H9 (cell line): ENCODE data around the gene FTO. TPM values are rescaled to one million over a fixed set of nuclear protein-coding genes. Genes with fewer than 3 reads are reported as not detected.

Experiments used
- DNase-seq: peaks from one replicate; pipeline ENCODE4 v3.0.0-alpha.2; 2017
- H2AFZ ChIP-seq: one replicate; pipeline ENCODE4 v1.6.1; 2013; ENCODE audit warnings: mild to moderate bottlenecking, low read length, control low read depth, moderate library complexity
- H2AK5ac ChIP-seq: 2 replicates; pipeline ENCODE4 v1.6.1; 2013; ENCODE audit warnings: low read length, control low read depth, mixed read lengths; ENCODE audit not compliant: insufficient read length
- H2BK120ac ChIP-seq: one replicate; pipeline ENCODE4 v1.6.1; 2013; ENCODE audit warnings: low read depth, mild to moderate bottlenecking, low read length, control low read depth, inconsistent platforms; ENCODE audit not compliant: poor library complexity, severe bottlenecking
- H2BK12ac ChIP-seq: 2 replicates; pipeline ENCODE4 v1.6.1; 2013; ENCODE audit warnings: low read length, control low read depth, mixed read lengths, low read depth; ENCODE audit not compliant: insufficient read length
- H2BK15ac ChIP-seq: 2 replicates; pipeline ENCODE4 v1.6.1; 2013; ENCODE audit warnings: low read depth, low read length, control low read depth
- H2BK20ac ChIP-seq: one replicate; pipeline ENCODE4 v1.6.1; 2013; ENCODE audit warnings: low read depth, mild to moderate bottlenecking, low read length, control low read depth, inconsistent platforms; ENCODE audit not compliant: poor library complexity, severe bottlenecking
- H2BK5ac ChIP-seq: 2 replicates; pipeline ENCODE4 v1.6.1; 2013; ENCODE audit warnings: low read length, control low read depth, mixed read lengths; ENCODE audit not compliant: insufficient read length
- H3K14ac ChIP-seq: 2 replicates; pipeline ENCODE4 v1.6.1; 2013; ENCODE audit warnings: low read length, control low read depth; ENCODE audit not compliant: insufficient read depth
- H3K18ac ChIP-seq: 2 replicates; pipeline ENCODE4 v1.6.1; 2013; ENCODE audit warnings: low read depth, mild to moderate bottlenecking, mixed read lengths, low read length, control low read depth; ENCODE audit not compliant: insufficient read length
- H3K23ac ChIP-seq: 2 replicates; pipeline ENCODE4 v1.6.1; 2013; ENCODE audit warnings: low read length, control low read depth, mixed read lengths, low read depth; ENCODE audit not compliant: insufficient read length
- H3K23me2 ChIP-seq: 2 replicates; pipeline ENCODE4 v1.6.1; 2013; ENCODE audit warnings: low read depth, mild to moderate bottlenecking, mixed read lengths, low read length, control low read depth; ENCODE audit not compliant: insufficient read length, poor library complexity, severe bottlenecking
- H3K27ac ChIP-seq: 2 replicates; pipeline ENCODE4 v1.5.1; 2013; ENCODE audit warnings: low read length, control low read depth, mixed read lengths, low read depth; ENCODE audit not compliant: insufficient read length
- H3K27me3 ChIP-seq: 2 replicates; pipeline ENCODE4 v1.6.1; 2013; ENCODE audit warnings: low read length, control low read depth, inconsistent platforms; ENCODE audit not compliant: insufficient read depth
- H3K4ac ChIP-seq: 2 replicates; pipeline ENCODE4 v1.6.1; 2013; ENCODE audit warnings: low read depth, mild to moderate bottlenecking, control low read depth, inconsistent platforms, low read length, moderate library complexity
- H3K4me1 ChIP-seq: 2 replicates; pipeline ENCODE4 v1.6.1; 2013; ENCODE audit warnings: low read length, control low read depth, inconsistent platforms; ENCODE audit not compliant: insufficient read depth
- H3K4me2 ChIP-seq: 2 replicates; pipeline ENCODE4 v1.6.1; 2013; ENCODE audit warnings: low read length, control low read depth, mixed read lengths; ENCODE audit not compliant: insufficient read length, insufficient read depth
- H3K56ac ChIP-seq: 2 replicates; pipeline ENCODE4 v1.6.1; 2013; ENCODE audit warnings: low read depth, mild to moderate bottlenecking, mixed read lengths, low read length, control low read depth; ENCODE audit not compliant: insufficient read length
- H3K79me1 ChIP-seq: 2 replicates; pipeline ENCODE4 v1.6.1; 2013; ENCODE audit warnings: low read depth, mild to moderate bottlenecking, moderate library complexity, low read length, control low read depth, inconsistent platforms; ENCODE audit not compliant: insufficient read depth, poor library complexity, severe bottlenecking
- H3K79me2 ChIP-seq: 2 replicates; pipeline ENCODE4 v1.6.1; 2013; ENCODE audit warnings: low read length, control low read depth, inconsistent platforms; ENCODE audit not compliant: insufficient read depth
- H3K9ac ChIP-seq: 2 replicates; pipeline ENCODE4 v1.6.1; 2013; ENCODE audit warnings: low read length, control low read depth, mixed read lengths; ENCODE audit not compliant: insufficient read length; ENCODE audit errors: extremely low read depth
- H3K9me3 ChIP-seq: one replicate; pipeline ENCODE4 v1.6.1; 2013; ENCODE audit warnings: low read depth, low read length, inconsistent platforms; ENCODE audit not compliant: control insufficient read depth
- H3T11ph ChIP-seq: one replicate; pipeline ENCODE4 v1.6.1; 2013; ENCODE audit warnings: mild to moderate bottlenecking, low read length, control low read depth, inconsistent platforms
- H4K20me1 ChIP-seq: one replicate; pipeline ENCODE4 v1.6.1; 2013; ENCODE audit not compliant: control insufficient read depth, insufficient read length, insufficient read depth
- H4K5ac ChIP-seq: 2 replicates; pipeline ENCODE4 v1.6.1; 2013; ENCODE audit warnings: low read depth, mild to moderate bottlenecking, mixed read lengths, low read length, control low read depth; ENCODE audit not compliant: insufficient read length
- H4K8ac ChIP-seq: replicated peaks from 2 replicates; pipeline ENCODE4 v1.6.1; 2013; ENCODE audit warnings: low read length, control low read depth, mixed read lengths, low read depth; ENCODE audit not compliant: insufficient read length
- H4K91ac ChIP-seq: 2 replicates; pipeline ENCODE4 v1.6.1; 2013; ENCODE audit warnings: low read depth, mild to moderate bottlenecking, moderate library complexity, mixed read lengths, low read length, control low read depth; ENCODE audit not compliant: insufficient read length
- H3K27ac Mint-ChIP-seq, 3 experiments: 2 replicates in 2 of 3; 3 replicates in 1 of 3; pipeline ENCODE4 v1.8.0; 2020 to 2021; ENCODE audit warnings: mixed read lengths in 3 of 3, mild to moderate bottlenecking in 1 of 3, moderate library complexity in 1 of 3
- H3K27me3 Mint-ChIP-seq: 2 replicates; pipeline ENCODE4 v1.8.0; 2021; ENCODE audit warnings: low read depth, mild to moderate bottlenecking, moderate library complexity, mixed read lengths
- H3K36me3 Mint-ChIP-seq, 3 experiments: 2 replicates in 2 of 3; 3 replicates in 1 of 3; pipeline ENCODE4 v1.8.0; 2020 to 2021; ENCODE audit warnings: low read depth in 3 of 3, mixed read lengths in 3 of 3; ENCODE audit not compliant: insufficient read depth in 1 of 3
- H3K4me1 Mint-ChIP-seq, 2 experiments: 2 replicates each; pipeline ENCODE4 v1.8.0; 2020; ENCODE audit warnings: mixed read lengths in 2 of 2
- H3K4me3 Mint-ChIP-seq, 2 experiments: 2 replicates in 1 of 2; 3 replicates in 1 of 2; pipeline ENCODE4 v1.8.0; 2020 to 2021; ENCODE audit warnings: mild to moderate bottlenecking in 2 of 2, mixed read lengths in 2 of 2, moderate library complexity in 1 of 2
- H3K9me3 Mint-ChIP-seq, 2 experiments: 2 replicates in 1 of 2; 3 replicates in 1 of 2; pipeline ENCODE4 v1.8.0; 2020; ENCODE audit warnings: mild to moderate bottlenecking in 2 of 2, mixed read lengths in 2 of 2, moderate library complexity in 1 of 2
- CTCF ChIP-seq: fragments of 200-600 bp; sonication (generic); conservative IDR thresholded peaks from 3 replicates; pipeline ENCODE4 v1.8.0; 2021; ENCODE audit warnings: antibody characterized with exemption, mild to moderate bottlenecking
- WGBS: extraction: QIAGEN DNeasy Blood & Tissue Kit; methylation state at CpG from one replicate; pipeline ENCODE4 v1.1.7; 2013; ENCODE audit warnings: missing lambda C conversion rate, low lambda C conversion rate, mixed read lengths; ENCODE audit not compliant: insufficient read length; ENCODE audit errors: extremely low coverage; 5-methylcytosine and 5-hydroxymethylcytosine counted together
- total RNA-seq: library from RNA; stranded (reverse); gene quantifications from 2 replicates; pipeline ENCODE4 v1.2.1, GENCODE V29; 2021

FTO gene
- total RNA-seq, 1 experiment from 2014 or later, result 67.9 TPM

GRCh38 chr16:53773150-53773846 is 69.3 kb downstream of the FTO start:
- Histone ChIP-seq H3K27me3 (no peaks in the 10 kb centered on the region), H3K79me1 (no peaks in the 10 kb centered on the region), H3K79me2 (0 out of 2 replicates have a peak, but pooled peaks cover 2% of the 10 kb centered on the region), H3K18ac (no peak overlapping the region), H2BK120ac (no peak overlapping the region), H2BK15ac (no peak overlapping the region), H3K14ac (no peak overlapping the region), H4K8ac (no peak overlapping the region), H3T11ph (no peak overlapping the region), H2BK20ac (no peak overlapping the region), H2AK5ac (no peak overlapping the region), H4K20me1 (no peaks in the 10 kb centered on the region), H3K4me2 (no peak overlapping the region), H2AFZ (no peak overlapping the region), H3K23me2 (no peaks in the 10 kb centered on the region), H3K23ac (no peak overlapping the region), H3K56ac (no peak overlapping the region), H2BK5ac (no peak overlapping the region), H3K9me3 (no peaks in the 10 kb centered on the region), H3K4ac (no peak overlapping the region), H3K27ac (no peak overlapping the region), H4K5ac (no peak overlapping the region), H2BK12ac (no peak overlapping the region), H3K4me1 (no peaks in the 10 kb centered on the region; the same call in 1 of the 2 replicates), H4K91ac (no peak overlapping the region), H3K9ac (no peak overlapping the region)
- no peaks in the 10 kb centered on the region for H3K27me3 Mint-ChIP-seq
- no peak overlapping the region for H3K4me3 Mint-ChIP-seq
- H3K4me1 Mint-ChIP-seq, result peaks cover 10 to 19% of the 10 kb centered on the region in 2 experiments
- no CpG with 5 or more reads among the region's 5 CpGs for WGBS
- H3K27ac Mint-ChIP-seq, result no peak overlapping the region
- no peaks in the 10 kb centered on the region for H3K9me3 Mint-ChIP-seq
- no peak for DNase-seq
- TF ChIP-seq CTCF, result peak; percentile 66
- H3K36me3 Mint-ChIP-seq, result no peaks in the 10 kb centered on the region
